ENCODE measurements around the gene DPCD.

Gene DPCD

GRCh38 chr10:101611096-101611905, 23.2 kb downstream of the DPCD start:
- Histone ChIP-seq H4K20me1 (ENCODE audit: insufficient read depth, low read length) (no peaks in the 10 kb centered on the region; the same call in 1 of the 2 replicates), H3K9me3 (ENCODE audit: insufficient read depth, low read length, severe bottlenecking) (no peaks in the 10 kb centered on the region), H3K27ac (ENCODE audit: low read length) (no peak overlapping the region), H3K27me3 (ENCODE audit: insufficient read depth, low read length, poor library complexity) (no peaks in the 10 kb centered on the region), H2AFZ (ENCODE audit: low read depth, low read length) (no peak overlapping the region), H3K36me3 (ENCODE audit: insufficient read depth, low read length) (peaks cover 50% of the 10 kb centered on the region), H3K9ac (ENCODE audit: low read depth, low read length) (no peak overlapping the region), H3K4me2 (ENCODE audit: insufficient read depth, low read length) (no peak overlapping the region), H3K79me2 (ENCODE audit: insufficient read depth, low read length) (no peaks in the 10 kb centered on the region), H3K4me1 (ENCODE audit: insufficient read depth, low read length) (no peaks in the 10 kb centered on the region), H3K4me3 (ENCODE audit: low read depth in 1 of 2, low read length in 2 of 2) (no peak overlapping the region)
- TF ChIP-seq CTCF (IDR thresholded peaks at IDR 0.05; ENCODE audit: borderline replicate concordance, extremely low read depth, low read length, poor library complexity, severe bottlenecking) = no peak
- no peak for TF ChIP-seq EZH2 (IDR thresholded peaks at IDR 0.05; ENCODE audit: borderline replicate concordance, low read depth, low read length, severe bottlenecking)
- DNase-seq (no peak), ATAC-seq (ENCODE audit: insufficient read depth, low read depth) (peak; percentile 41; the same call in 1 of the 3 replicates)

DNA sequence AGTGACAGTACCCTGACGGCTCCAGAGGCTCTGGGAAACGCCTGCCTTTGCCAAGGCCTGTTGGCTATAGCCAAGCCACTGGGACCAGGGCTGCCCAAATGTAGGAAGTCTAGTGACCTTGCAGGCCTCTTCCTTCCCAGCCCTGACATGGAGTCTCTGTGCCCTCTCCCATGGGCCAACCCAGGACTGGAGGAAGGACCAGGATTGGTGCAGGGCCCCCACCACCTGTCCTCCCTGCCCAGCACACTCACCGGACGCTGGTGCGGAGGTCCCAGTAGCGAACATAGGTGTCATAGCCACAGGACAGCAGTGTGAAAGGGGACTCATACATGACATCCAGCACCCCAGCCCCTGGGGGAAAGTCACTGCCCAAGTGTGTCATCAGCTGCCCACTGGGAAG, 24.0 kb downstream of the DPCD start:
- Histone ChIP-seq H3K36me3 (ENCODE audit: insufficient read depth, low read length) (peaks cover 56% of the 10 kb centered on the region), H2AFZ (ENCODE audit: low read depth, low read length) (no peak overlapping the region), H3K9me3 (ENCODE audit: insufficient read depth, low read length, severe bottlenecking) (no peaks in the 10 kb centered on the region), H3K4me1 (ENCODE audit: insufficient read depth, low read length) (no peaks in the 10 kb centered on the region), H3K27ac (ENCODE audit: low read length) (no peak overlapping the region), H3K9ac (ENCODE audit: low read depth, low read length) (no peak overlapping the region), H4K20me1 (ENCODE audit: insufficient read depth, low read length) (no peaks in the 10 kb centered on the region; the same call in 1 of the 2 replicates), H3K79me2 (ENCODE audit: insufficient read depth, low read length) (no peaks in the 10 kb centered on the region), H3K27me3 (ENCODE audit: insufficient read depth, low read length, poor library complexity) (no peaks in the 10 kb centered on the region), H3K4me2 (ENCODE audit: insufficient read depth, low read length) (no peak overlapping the region), H3K4me3 (ENCODE audit: low read depth in 1 of 2, low read length in 2 of 2) (no peak overlapping the region)
- TF ChIP-seq CTCF (IDR thresholded peaks at IDR 0.05; ENCODE audit: borderline replicate concordance, extremely low read depth, low read length, poor library complexity, severe bottlenecking) (no peak), EZH2 (IDR thresholded peaks at IDR 0.05; ENCODE audit: borderline replicate concordance, low read depth, low read length, severe bottlenecking) (no peak)
- ATAC-seq (ENCODE audit: insufficient read depth, low read depth) = no peak
- DNase-seq = no peak

DNA sequence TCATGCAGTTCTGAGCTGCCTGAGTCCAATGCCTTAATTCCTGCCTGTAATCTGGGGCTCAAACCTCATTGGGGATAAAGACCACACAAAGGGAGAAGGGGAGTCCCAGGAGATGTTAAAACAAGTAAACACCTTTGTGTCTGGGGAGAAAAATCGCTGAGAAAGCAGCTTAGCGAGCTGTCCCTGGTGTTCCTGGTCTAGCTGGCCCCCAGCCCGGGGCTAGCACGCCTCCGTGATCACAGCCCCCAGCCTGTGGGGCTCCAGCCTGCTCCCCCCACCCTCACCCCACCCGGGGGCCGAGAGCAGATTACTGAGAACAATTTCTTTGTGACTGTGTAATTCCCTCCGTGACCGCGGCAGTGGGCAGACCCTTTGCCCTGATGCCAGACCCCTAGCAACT, 24.8 kb downstream of the DPCD start:
- peaks cover 59% of the 10 kb centered on the region for H3K36me3 ChIP-seq (ENCODE audit: insufficient read depth, low read length)
- DNase-seq = no peak
- TF ChIP-seq EZH2 (IDR thresholded peaks at IDR 0.05; ENCODE audit: borderline replicate concordance, low read depth, low read length, severe bottlenecking) (no peak), CTCF (IDR thresholded peaks at IDR 0.05; ENCODE audit: borderline replicate concordance, extremely low read depth, low read length, poor library complexity, severe bottlenecking) (no peak)

More for the DNA sequence above, 24.8 kb downstream of the DPCD start:
- ATAC-seq (ENCODE audit: insufficient read depth, low read depth) = no peak
- H3K79me2 ChIP-seq (ENCODE audit: insufficient read depth, low read length) = no peaks in the 10 kb centered on the region
- no peaks in the 10 kb centered on the region; the same call in 1 of the 2 replicates for H4K20me1 ChIP-seq (ENCODE audit: insufficient read depth, low read length)
- no peak overlapping the region for H3K4me3 ChIP-seq (ENCODE audit: low read depth in 1 of 2, low read length in 2 of 2)
- no peak overlapping the region for H3K9ac ChIP-seq (ENCODE audit: low read depth, low read length)
- no peaks in the 10 kb centered on the region for H3K4me1 ChIP-seq (ENCODE audit: insufficient read depth, low read length)
- no peaks in the 10 kb centered on the region for H3K9me3 ChIP-seq (ENCODE audit: insufficient read depth, low read length, severe bottlenecking)
- H2AFZ ChIP-seq (ENCODE audit: low read depth, low read length) = no peak overlapping the region
- no peaks in the 10 kb centered on the region for H3K27me3 ChIP-seq (ENCODE audit: insufficient read depth, low read length, poor library complexity)
- no peak overlapping the region for H3K4me2 ChIP-seq (ENCODE audit: insufficient read depth, low read length)
- H3K27ac ChIP-seq (ENCODE audit: low read length) = no peak overlapping the region
